H1 (cell line): ENCODE data around the gene MR1. TPM values are rescaled to one million over a fixed set of nuclear protein-coding genes. Genes with fewer than 3 reads are reported as not detected.

ENCODE experiments used
- BACH1 ChIP-seq: IDR thresholded peaks from 2 replicates; pipeline ENCODE4 v1.6.1; 2012; ENCODE audit warnings: low read length, improper control_type of control experiment
- CHD7 ChIP-seq: fragments of 300-600 bp; sonication (generic); IDR thresholded peaks from 2 replicates; pipeline ENCODE4 v1.7.1; 2012; ENCODE audit warnings: low read length, moderate library complexity, mild to moderate bottlenecking, inconsistent platforms; ENCODE audit not compliant: insufficient replicate concordance
- EZH2 ChIP-seq: fragments of 200-600 bp; sonication (generic); IDR thresholded peaks from 2 replicates; pipeline ENCODE4 v1.7.1; 2012; ENCODE audit warnings: low read depth, mild to moderate bottlenecking, moderate library complexity, low read length, inconsistent platforms; ENCODE audit not compliant: severe bottlenecking
- GTF2F1 ChIP-seq: IDR thresholded peaks from 2 replicates; pipeline ENCODE4 v1.6.1; 2012; ENCODE audit warnings: low read depth, low read length, improper control_type of control experiment, borderline replicate concordance
- HDAC6 ChIP-seq: IDR thresholded peaks from one replicate; pipeline ENCODE4 v1.7.1; 2012; ENCODE audit warnings: low read depth, mild to moderate bottlenecking, inconsistent platforms, low read length, moderate library complexity
- MAFK ChIP-seq: IDR thresholded peaks from 2 replicates; pipeline ENCODE4 v1.6.1; 2012; ENCODE audit warnings: low read depth, mild to moderate bottlenecking, improper control_type of control experiment, low read length
- PHF8 ChIP-seq: fragments of 200-600 bp; sonication (generic); conservative IDR thresholded peaks from 2 replicates; pipeline ENCODE4 v1.7.1; 2012; ENCODE audit warnings: low read depth, mild to moderate bottlenecking, inconsistent platforms, low read length, moderate library complexity
- POLR2AphosphoS5 ChIP-seq: IDR thresholded peaks from 2 replicates; pipeline ENCODE4 v1.6.1; 2011; ENCODE audit warnings: low read depth, low read length
- RAD21 ChIP-seq, 2 experiments: IDR thresholded peaks in 1 of 2; conservative IDR thresholded peaks in 1 of 2; 2 replicates each; pipeline ENCODE4 v1.6.1; 2011; ENCODE audit warnings: low read depth in 2 of 2, low read length in 2 of 2, improper control_type of control experiment in 1 of 2, inconsistent platforms in 1 of 2, mild to moderate bottlenecking in 1 of 2, moderate library complexity in 1 of 2
- SIRT6 ChIP-seq: IDR thresholded peaks from one replicate; pipeline ENCODE4 v1.7.1; 2012; ENCODE audit warnings: low read length, inconsistent platforms
- SRF ChIP-seq: IDR thresholded peaks from 2 replicates; pipeline ENCODE4 v1.6.1; 2011; ENCODE audit warnings: mild to moderate bottlenecking, low read depth, low read length, moderate library complexity
- TAF1 ChIP-seq: IDR thresholded peaks from 2 replicates; pipeline ENCODE4 v1.6.1; 2011; ENCODE audit warnings: mild to moderate bottlenecking, low read depth, low read length
- polyA plus RNA-seq, 7 experiments: library from polyadenylated mRNA; depleted of rRNA in 3 of 7; stranded (reverse) in 5 of 7; unstranded in 2 of 7; fragments of >200 nt in 5 of 7; fragments of 200-250 nt in 2 of 7; gene quantifications; 1 replicate in 5 of 7; 2 replicates in 1 of 7; 4 replicates in 1 of 7; pipeline versions ENCODE4 v1.2.1 to v1.2.3, GENCODE V29; 2011 to 2013; ENCODE audit warnings: missing spikeins in 2 of 7, mixed read lengths in 2 of 7
- total RNA-seq: library from RNA; stranded (reverse); fragmentation: NEBNext Ultra II Directional; extraction: Animal tissue kit (Norgen Biotek cat#: 25700); gene quantifications from 2 replicates; pipeline ENCODE4 v1.2.1, GENCODE V29; 2021

The MR1 gene
- total and polyA plus RNA-seq, 2 of the 8 experiments (the other 6 are each of a cell fraction or from before 2014, with no cell fraction given) = 0.09 TPM; not detected in 1

GRCh38 chr1:181108304-181108867 lies 74.6 kb downstream of the MR1 start (continued):
- TF ChIP-seq CHD7 = no peak
- no peak for TF ChIP-seq PHF8
- TF ChIP-seq SIRT6 = no peak
- no peak for TF ChIP-seq EZH2
- no peak for TF ChIP-seq POLR2AphosphoS5
- no peak for TF ChIP-seq BACH1
- no peak for TF ChIP-seq TAF1
- TF ChIP-seq MAFK = no peak
- TF ChIP-seq SRF = no peak
- TF ChIP-seq RAD21 (IDR thresholded peaks at IDR 0.05 in 1 of 2, conservative IDR thresholded peaks at IDR 0.05 in 1 of 2; ENCODE audit: low read depth in 2 of 2, low read length in 2 of 2) = no peak
- no peak for TF ChIP-seq GTF2F1
- no peak for TF ChIP-seq HDAC6
